ENCODE data around the gene MYO1D. TPM values are rescaled to one million over a fixed set of nuclear protein-coding genes. Genes with fewer than 3 reads are reported as not detected.

MYO1D gene
- total RNA-seq, 1 experiment from 2014 or later, result 206 TPM

DNA sequence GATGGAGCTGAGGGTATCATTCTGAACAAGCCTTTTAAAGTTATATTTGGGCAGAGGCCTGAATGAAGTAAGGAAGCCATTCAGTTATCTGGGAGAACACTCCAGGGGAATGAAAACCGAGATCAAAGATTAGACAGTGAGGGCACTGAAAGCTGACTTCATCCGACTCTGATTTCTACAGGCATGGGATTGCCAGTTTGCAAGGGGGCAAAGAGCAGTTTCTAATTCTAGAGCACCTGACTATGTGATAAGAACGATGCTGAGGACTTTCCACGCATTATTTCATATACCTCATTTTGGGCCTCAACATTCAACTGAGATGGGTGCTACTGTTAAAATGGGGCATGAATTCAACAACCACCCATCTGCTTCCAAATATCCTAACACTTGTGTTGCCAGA lies 254.4 kb downstream of the MYO1D start:
- no peak overlapping the region for H3K4me3 Mint-ChIP-seq (ENCODE audit: unreplicated experiment)
- H3K27me3 ChIP-seq (replicated peaks; ENCODE audit: control insufficient read depth, insufficient read depth, low read length), result no peaks in the 10 kb centered on the region
- no peaks in the 10 kb centered on the region for H3K4me1 ChIP-seq
- intact Hi-C loops (cut with micrococcal nuclease; ENCODE audit: unreplicated experiment), result no loop called here
- no peak for DNase-seq
- H3K4me3 ChIP-seq (ENCODE audit: low read depth, low read length), result no peak overlapping the region
- H3K27me3 Mint-ChIP-seq (ENCODE audit: insufficient read depth, unreplicated experiment), result no peaks in the 10 kb centered on the region
- CTCF ChIA-PET, result no interaction called here
- BruUV-seq (replicated peaks), result no TSS peak
- H3K27ac Mint-ChIP-seq (ENCODE audit: unreplicated experiment), result no peak overlapping the region
- H3K9me3 ChIP-seq, result no peaks in the 10 kb centered on the region
- POLR2A ChIA-PET, result no interaction called here
- H3K36me3 ChIP-seq (ENCODE audit: control insufficient read depth, insufficient read depth, low read length), result no peaks in the 10 kb centered on the region
- H3K36me3 Mint-ChIP-seq (ENCODE audit: insufficient read depth, unreplicated experiment), result peaks cover 56% of the 10 kb centered on the region
- TF ChIP-seq, protein P1, sequence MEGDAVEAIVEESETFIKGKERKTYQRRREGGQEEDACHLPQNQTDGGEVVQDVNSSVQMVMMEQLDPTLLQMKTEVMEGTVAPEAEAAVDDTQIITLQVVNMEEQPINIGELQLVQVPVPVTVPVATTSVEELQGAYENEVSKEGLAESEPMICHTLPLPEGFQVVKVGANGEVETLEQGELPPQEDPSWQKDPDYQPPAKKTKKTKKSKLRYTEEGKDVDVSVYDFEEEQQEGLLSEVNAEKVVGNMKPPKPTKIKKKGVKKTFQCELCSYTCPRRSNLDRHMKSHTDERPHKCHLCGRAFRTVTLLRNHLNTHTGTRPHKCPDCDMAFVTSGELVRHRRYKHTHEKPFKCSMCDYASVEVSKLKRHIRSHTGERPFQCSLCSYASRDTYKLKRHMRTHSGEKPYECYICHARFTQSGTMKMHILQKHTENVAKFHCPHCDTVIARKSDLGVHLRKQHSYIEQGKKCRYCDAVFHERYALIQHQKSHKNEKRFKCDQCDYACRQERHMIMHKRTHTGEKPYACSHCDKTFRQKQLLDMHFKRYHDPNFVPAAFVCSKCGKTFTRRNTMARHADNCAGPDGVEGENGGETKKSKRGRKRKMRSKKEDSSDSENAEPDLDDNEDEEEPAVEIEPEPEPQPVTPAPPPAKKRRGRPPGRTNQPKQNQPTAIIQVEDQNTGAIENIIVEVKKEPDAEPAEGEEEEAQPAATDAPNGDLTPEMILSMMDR (IDR thresholded peaks at IDR 0.05; ENCODE audit: insufficient read depth in 1 of 2, low read depth in 1 of 2, low read length in 1 of 2, severe bottlenecking in 1 of 2, unreplicated experiment in 1 of 2), result no peak
- peaks cover 6% of the 10 kb centered on the region for H3K4me1 Mint-ChIP-seq (ENCODE audit: low read depth, unreplicated experiment)
- H3K9me3 Mint-ChIP-seq (ENCODE audit: unreplicated experiment), result no peaks in the 10 kb centered on the region

GRCh38 chr17:32621612-32622312 lies 255.2 kb downstream of the MYO1D start:
- POLR2A ChIA-PET, result no interaction called here
- H3K27me3 ChIP-seq (replicated peaks; ENCODE audit: control insufficient read depth, insufficient read depth, low read length), result no peaks in the 10 kb centered on the region
- no peaks in the 10 kb centered on the region for H3K4me1 ChIP-seq
- intact Hi-C loops (cut with micrococcal nuclease; ENCODE audit: unreplicated experiment), result no loop called here
- CTCF ChIA-PET, result no interaction called here
- TF ChIP-seq, protein P1 (IDR thresholded peaks at IDR 0.05; ENCODE audit: insufficient read depth in 1 of 2, low read depth in 1 of 2, low read length in 1 of 2, severe bottlenecking in 1 of 2, unreplicated experiment in 1 of 2), result no peak
- Mint-ChIP-seq H3K4me1 (ENCODE audit: low read depth, unreplicated experiment) (peaks cover 6% of the 10 kb centered on the region), H3K27ac (ENCODE audit: unreplicated experiment) (no peak overlapping the region), H3K36me3 (ENCODE audit: insufficient read depth, unreplicated experiment) (peaks cover 56% of the 10 kb centered on the region), H3K9me3 (ENCODE audit: unreplicated experiment) (no peaks in the 10 kb centered on the region), H3K4me3 (ENCODE audit: unreplicated experiment) (no peak overlapping the region), H3K27me3 (ENCODE audit: insufficient read depth, unreplicated experiment) (no peaks in the 10 kb centered on the region)
- no peaks in the 10 kb centered on the region for H3K9me3 ChIP-seq
- DNase-seq, result peak in 1 of 2 experiments; percentile 27
- no peaks in the 10 kb centered on the region; the same call in 1 of the 2 replicates for H3K36me3 ChIP-seq (ENCODE audit: control insufficient read depth, insufficient read depth, low read length)
- H3K4me3 ChIP-seq (ENCODE audit: low read depth, low read length), result no peak overlapping the region
- BruUV-seq (replicated peaks), result no TSS peak

DNA sequence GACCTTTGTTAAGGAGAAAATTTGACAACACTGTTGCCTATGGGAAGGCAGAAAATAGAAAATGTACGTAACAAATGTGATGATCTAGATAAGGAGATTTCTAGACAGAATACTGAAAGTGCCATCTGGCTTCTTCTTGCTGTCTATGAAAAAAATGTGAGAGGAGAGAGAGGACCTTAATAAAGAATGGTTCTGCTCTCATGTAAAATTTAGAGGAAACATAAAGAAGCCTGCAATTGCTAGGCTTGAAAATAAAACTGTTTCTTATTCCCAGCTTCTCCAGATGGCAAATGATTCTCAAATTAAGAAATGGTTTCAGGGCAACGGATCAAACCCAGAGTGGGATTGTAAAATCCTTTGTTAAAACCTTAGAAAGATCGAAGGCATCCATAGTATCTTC lies 261.6 kb downstream of the MYO1D start:
- Histone ChIP-seq H3K4me3 (ENCODE audit: low read depth, low read length) (no peak overlapping the region), H3K9me3 (no peaks in the 10 kb centered on the region), H3K4me1 (no peaks in the 10 kb centered on the region), H3K36me3 (ENCODE audit: control insufficient read depth, insufficient read depth, low read length) (no peaks in the 10 kb centered on the region; the same call in 1 of the 2 replicates), H3K27me3 (replicated peaks; ENCODE audit: control insufficient read depth, insufficient read depth, low read length) (no peaks in the 10 kb centered on the region)
- no peak overlapping the region for H3K4me3 Mint-ChIP-seq (ENCODE audit: unreplicated experiment)
- intact Hi-C loops (cut with micrococcal nuclease; ENCODE audit: unreplicated experiment), result no loop called here
- TF ChIP-seq, protein P1 (IDR thresholded peaks at IDR 0.05; ENCODE audit: insufficient read depth in 1 of 2, low read depth in 1 of 2, low read length in 1 of 2, severe bottlenecking in 1 of 2, unreplicated experiment in 1 of 2), result no peak
- no TSS peak for BruUV-seq (replicated peaks)
- peaks cover 54% of the 10 kb centered on the region for H3K36me3 Mint-ChIP-seq (ENCODE audit: insufficient read depth, unreplicated experiment)
- no peaks in the 10 kb centered on the region for H3K9me3 Mint-ChIP-seq (ENCODE audit: unreplicated experiment)
- H3K27me3 Mint-ChIP-seq (ENCODE audit: insufficient read depth, unreplicated experiment), result no peaks in the 10 kb centered on the region
- POLR2A ChIA-PET, result no interaction called here
- no peaks in the 10 kb centered on the region for H3K4me1 Mint-ChIP-seq (ENCODE audit: low read depth, unreplicated experiment)
- DNase-seq, result no peak
- H3K27ac Mint-ChIP-seq (ENCODE audit: unreplicated experiment), result no peak overlapping the region
- CTCF ChIA-PET, result no interaction called here
